ENCODE data around the gene SOCS3. TPM values are rescaled to one million over a fixed set of nuclear protein-coding genes. Genes with fewer than 3 reads are reported as not detected.

Gene SOCS3
- total and polyA plus RNA-seq, 7 donors, result 10.3 to 499 (median 45.7) TPM

DNA sequence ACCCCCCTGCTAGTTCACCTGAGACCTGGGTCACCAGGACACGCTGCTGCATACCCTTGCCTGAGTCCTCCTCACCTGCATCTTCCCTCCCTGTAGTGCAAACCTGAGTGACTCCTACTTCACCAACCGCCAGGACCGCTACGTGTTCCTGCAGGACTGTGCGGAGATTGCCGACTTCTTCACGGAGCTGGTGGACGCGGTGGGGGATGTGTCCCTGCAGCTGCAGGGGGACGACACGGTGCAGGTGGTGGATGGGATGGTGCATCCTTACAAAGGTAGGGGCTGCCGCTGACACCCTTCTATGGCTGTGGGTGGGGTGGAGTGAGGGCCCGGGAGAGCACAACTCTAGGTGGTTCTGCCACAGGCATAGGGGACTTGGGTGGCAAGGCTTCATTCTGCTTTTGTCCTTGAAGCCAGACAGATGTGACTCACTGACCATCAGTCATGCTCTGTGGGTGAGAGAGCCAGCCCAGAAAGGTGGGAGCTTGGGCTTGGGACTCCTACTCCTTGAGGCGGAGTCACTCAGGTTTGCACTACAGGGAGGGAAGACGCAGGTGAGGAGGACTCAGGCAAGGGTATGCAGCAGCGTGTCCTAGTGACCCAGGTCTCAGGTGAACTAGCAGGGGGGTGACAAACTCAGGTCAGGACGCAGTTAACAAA lies 40.8 kb upstream of the SOCS3 start:
- Histone ChIP-seq H3K27me3 (no peaks in the 10 kb centered on the region), H3K9me3 (no peaks in the 10 kb centered on the region), H3K4me1 (peaks cover 0 to 37% (median 21%) of the 10 kb centered on the region in 4 donors), H3K4me3 (no peak overlapping the region), H3K27ac (no peak overlapping the region), H3K36me3 (peaks cover 36 to 88% (median 53%) of the 10 kb centered on the region in 4 donors)
- WGBS, 2 donors, result 91 to 92% methylated on average over 17 of the region's 17 CpGs
- no peak for DNase-seq
- TF ChIP-seq, protein P1, sequence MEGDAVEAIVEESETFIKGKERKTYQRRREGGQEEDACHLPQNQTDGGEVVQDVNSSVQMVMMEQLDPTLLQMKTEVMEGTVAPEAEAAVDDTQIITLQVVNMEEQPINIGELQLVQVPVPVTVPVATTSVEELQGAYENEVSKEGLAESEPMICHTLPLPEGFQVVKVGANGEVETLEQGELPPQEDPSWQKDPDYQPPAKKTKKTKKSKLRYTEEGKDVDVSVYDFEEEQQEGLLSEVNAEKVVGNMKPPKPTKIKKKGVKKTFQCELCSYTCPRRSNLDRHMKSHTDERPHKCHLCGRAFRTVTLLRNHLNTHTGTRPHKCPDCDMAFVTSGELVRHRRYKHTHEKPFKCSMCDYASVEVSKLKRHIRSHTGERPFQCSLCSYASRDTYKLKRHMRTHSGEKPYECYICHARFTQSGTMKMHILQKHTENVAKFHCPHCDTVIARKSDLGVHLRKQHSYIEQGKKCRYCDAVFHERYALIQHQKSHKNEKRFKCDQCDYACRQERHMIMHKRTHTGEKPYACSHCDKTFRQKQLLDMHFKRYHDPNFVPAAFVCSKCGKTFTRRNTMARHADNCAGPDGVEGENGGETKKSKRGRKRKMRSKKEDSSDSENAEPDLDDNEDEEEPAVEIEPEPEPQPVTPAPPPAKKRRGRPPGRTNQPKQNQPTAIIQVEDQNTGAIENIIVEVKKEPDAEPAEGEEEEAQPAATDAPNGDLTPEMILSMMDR (IDR thresholded peaks at IDR 0.05), result no peak
- TF ChIP-seq POLR2AphosphoS5 (IDR thresholded peaks at IDR 0.05), result no peak
- TF ChIP-seq POLR2A (IDR thresholded peaks at IDR 0.05), result no peak
- no peak for TF ChIP-seq EP300 (IDR thresholded peaks at IDR 0.05)
- intact Hi-C loops (cut with DNase I), result no loop called here

DNA sequence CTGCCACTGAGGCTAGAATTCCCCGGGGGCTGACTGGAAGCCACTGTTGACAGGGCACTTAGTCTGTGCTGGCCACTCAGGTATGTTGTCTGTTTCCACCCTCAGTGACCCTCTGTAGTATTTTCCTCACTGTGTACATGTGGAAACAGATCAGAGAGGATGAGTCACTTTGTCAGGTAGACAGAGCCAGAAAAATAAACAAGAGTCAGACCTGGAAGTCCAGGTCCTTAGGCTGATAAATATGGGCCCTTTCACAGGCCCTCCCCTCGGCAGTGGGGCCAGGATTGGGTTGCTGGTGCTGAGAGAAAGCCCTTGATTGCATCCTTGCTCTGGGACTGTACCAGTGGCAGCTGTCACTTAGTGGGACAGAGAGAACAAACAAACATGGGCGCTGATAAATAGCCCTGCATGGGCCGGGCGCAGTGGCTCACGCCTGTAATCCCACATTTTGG lies 39.8 kb upstream of the SOCS3 start:
- Histone ChIP-seq H3K4me3 (no peak overlapping the region), H3K27me3 (no peaks in the 10 kb centered on the region), H3K27ac (no peak overlapping the region), H3K4me1 (peaks cover 0 to 37% (median 21%) of the 10 kb centered on the region in 4 donors), H3K9me3 (no peaks in the 10 kb centered on the region), H3K36me3 (peaks cover 26 to 79% (median 53%) of the 10 kb centered on the region in 4 donors)
- no peak for DNase-seq
- WGBS, 2 donors, result 80 to 96% methylated on average over 6 of the region's 6 CpGs
- intact Hi-C loops (cut with DNase I), result no loop called here
- TF ChIP-seq POLR2AphosphoS5 (IDR thresholded peaks at IDR 0.05), result no peak
- TF ChIP-seq, protein P1 (IDR thresholded peaks at IDR 0.05), result no peak
- no peak for TF ChIP-seq POLR2A (IDR thresholded peaks at IDR 0.05)
- no peak for TF ChIP-seq EP300 (IDR thresholded peaks at IDR 0.05)

DNA sequence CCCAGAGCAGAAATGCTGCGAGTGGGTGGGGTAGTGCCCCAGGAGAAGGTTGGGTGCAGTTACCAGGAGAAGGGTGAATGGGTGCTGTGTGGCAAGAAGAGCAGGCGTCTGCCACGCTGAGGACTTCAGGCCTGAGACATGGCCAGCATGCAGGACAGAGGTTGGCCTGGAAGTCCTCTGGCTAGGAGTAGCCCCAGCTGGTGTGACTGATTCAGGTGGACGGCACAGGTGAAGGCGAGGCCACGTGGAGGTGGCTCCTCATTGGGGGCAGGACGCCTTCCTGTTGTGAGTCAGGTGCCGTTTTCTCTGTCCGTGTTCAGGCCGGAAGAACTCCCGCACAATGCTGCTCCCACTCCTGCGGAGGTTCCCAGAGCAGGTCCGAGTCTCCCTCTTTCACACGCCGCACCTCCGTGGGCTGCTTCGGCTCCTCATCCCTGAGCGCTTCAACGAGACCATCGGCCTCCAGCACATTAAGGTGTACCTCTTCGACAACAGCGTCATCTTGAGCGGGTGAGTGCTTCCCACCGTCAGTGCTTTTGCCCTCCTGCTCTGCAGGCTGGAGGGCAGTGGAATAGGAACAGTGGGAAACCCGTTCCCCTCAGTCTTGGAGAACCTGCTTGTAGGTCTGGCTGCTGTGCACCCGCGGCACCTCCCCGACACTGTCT lies 39.3 kb upstream of the SOCS3 start:
- peaks cover 23 to 73% (median 53%) of the 10 kb centered on the region in 4 donors for H3K36me3 ChIP-seq
- 87 to 96% methylated on average over 28 of the region's 28 CpGs for whole genome bisulfite sequencing, 2 donors

DNA sequence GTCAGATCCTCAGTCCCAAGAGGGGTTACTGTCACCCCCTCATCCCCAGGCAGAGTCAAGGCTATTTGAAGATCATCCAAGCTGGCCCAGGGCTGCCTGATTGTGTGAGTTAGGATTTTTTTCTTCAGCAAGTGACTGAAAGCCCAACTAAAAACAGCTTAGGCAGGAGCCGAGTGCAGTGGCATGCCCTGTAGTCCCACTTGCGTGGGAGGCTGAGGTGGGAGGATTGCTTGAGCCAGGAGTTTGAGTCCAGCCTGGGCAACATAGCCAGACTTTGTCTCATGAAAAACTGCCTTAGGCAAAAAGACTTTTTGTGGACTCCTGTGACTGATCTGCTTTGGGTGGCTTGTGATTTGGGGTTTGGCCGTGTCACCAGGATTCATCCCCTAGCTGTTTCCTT lies 38.5 kb upstream of the SOCS3 start:
- Histone ChIP-seq H3K36me3 (peaks cover 23 to 70% (median 49%) of the 10 kb centered on the region in 4 donors), H3K27me3 (no peaks in the 10 kb centered on the region), H3K9me3 (no peaks in the 10 kb centered on the region), H3K4me3 (no peak overlapping the region), H3K27ac (peak overlapping the region in 2 of 4 donors; percentile 31 to 72), H3K4me1 (peaks cover 0 to 37% (median 21%) of the 10 kb centered on the region in 4 donors)
- DNase-seq, result no peak
- no peak for TF ChIP-seq POLR2AphosphoS5 (IDR thresholded peaks at IDR 0.05)
- TF ChIP-seq, protein P1 (IDR thresholded peaks at IDR 0.05), result no peak
- WGBS, 2 donors, result 94 to 98% methylated on average over 3 of the region's 3 CpGs
- intact Hi-C loops (cut with DNase I), result no loop called here

More for the DNA sequence above, 39.3 kb upstream of the SOCS3 start:
- H3K27ac ChIP-seq, result no peak overlapping the region
- H3K27me3 ChIP-seq, result no peaks in the 10 kb centered on the region
- H3K4me3 ChIP-seq, result no peak overlapping the region
- DNase-seq, result no peak
- TF ChIP-seq POLR2AphosphoS5 (IDR thresholded peaks at IDR 0.05), result no peak
- no peak for TF ChIP-seq POLR2A (IDR thresholded peaks at IDR 0.05)
- TF ChIP-seq EP300 (IDR thresholded peaks at IDR 0.05), result no peak
- TF ChIP-seq, protein P1 (IDR thresholded peaks at IDR 0.05), result no peak
- no peaks in the 10 kb centered on the region for H3K9me3 ChIP-seq
- H3K4me1 ChIP-seq, result peaks cover 0 to 37% (median 21%) of the 10 kb centered on the region in 4 donors
- intact Hi-C loops (cut with DNase I), result no loop called here

All from sigmoid colon (tissue), 7 donors.